Measurements from ENCODE around the gene CDK14. TPM values are rescaled to one million over a fixed set of nuclear protein-coding genes. Genes with fewer than 3 reads are reported as not detected.

Gene CDK14
- total RNA-seq, 4 donors from 2014 or later, result 1.1 to 12.7 (median 5.8) TPM

DNA sequence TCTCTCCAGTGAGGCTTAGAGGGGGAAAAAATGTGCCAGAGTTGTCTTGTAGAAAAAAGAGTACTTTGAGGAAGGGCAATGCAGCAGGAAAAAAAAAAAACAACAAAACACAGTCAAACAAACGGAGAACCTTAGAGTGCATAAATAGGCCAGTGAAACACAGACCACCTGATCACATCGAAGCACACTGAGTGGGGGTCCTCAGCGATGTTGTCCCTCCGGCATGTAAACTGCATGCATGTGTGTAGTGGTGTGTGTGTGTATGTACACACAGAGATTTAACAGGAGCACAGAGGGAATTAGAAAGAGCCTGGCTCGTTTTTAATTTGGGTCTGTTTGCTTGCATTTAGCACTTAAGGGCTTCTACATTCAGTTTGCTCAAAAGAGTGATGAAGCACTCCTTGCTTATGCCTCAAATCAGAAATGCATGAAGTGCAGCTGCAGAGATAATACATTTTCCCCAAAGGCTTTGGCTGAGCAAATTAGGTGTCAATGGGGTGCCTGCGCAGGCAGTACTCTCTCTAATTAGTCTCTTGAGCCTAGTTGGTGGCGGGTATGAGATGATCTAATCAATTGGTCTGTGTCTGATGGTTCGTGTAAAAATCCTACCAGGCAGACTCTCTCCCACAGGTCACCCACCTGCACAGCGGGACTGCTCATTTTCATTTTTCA is 605.5 kb downstream of the CDK14 start:
- no peak for TF ChIP-seq POLR2A (IDR thresholded peaks at IDR 0.05)
- TF ChIP-seq, protein P1, sequence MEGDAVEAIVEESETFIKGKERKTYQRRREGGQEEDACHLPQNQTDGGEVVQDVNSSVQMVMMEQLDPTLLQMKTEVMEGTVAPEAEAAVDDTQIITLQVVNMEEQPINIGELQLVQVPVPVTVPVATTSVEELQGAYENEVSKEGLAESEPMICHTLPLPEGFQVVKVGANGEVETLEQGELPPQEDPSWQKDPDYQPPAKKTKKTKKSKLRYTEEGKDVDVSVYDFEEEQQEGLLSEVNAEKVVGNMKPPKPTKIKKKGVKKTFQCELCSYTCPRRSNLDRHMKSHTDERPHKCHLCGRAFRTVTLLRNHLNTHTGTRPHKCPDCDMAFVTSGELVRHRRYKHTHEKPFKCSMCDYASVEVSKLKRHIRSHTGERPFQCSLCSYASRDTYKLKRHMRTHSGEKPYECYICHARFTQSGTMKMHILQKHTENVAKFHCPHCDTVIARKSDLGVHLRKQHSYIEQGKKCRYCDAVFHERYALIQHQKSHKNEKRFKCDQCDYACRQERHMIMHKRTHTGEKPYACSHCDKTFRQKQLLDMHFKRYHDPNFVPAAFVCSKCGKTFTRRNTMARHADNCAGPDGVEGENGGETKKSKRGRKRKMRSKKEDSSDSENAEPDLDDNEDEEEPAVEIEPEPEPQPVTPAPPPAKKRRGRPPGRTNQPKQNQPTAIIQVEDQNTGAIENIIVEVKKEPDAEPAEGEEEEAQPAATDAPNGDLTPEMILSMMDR (IDR thresholded peaks at IDR 0.05), result no peak
- 82 to 86% methylated on average over 9 of the region's 9 CpGs for WGBS, 2 donors
- intact Hi-C loops (cut with DNase I; ENCODE audit: low total_unique reads), result no loop called here
- H3K4me3 ChIP-seq (ENCODE audit: low read depth, poor library complexity, severe bottlenecking), result no peak overlapping the region
- DNase-seq (ENCODE audit: low spot score in 2 of 2), result no peak

DNA sequence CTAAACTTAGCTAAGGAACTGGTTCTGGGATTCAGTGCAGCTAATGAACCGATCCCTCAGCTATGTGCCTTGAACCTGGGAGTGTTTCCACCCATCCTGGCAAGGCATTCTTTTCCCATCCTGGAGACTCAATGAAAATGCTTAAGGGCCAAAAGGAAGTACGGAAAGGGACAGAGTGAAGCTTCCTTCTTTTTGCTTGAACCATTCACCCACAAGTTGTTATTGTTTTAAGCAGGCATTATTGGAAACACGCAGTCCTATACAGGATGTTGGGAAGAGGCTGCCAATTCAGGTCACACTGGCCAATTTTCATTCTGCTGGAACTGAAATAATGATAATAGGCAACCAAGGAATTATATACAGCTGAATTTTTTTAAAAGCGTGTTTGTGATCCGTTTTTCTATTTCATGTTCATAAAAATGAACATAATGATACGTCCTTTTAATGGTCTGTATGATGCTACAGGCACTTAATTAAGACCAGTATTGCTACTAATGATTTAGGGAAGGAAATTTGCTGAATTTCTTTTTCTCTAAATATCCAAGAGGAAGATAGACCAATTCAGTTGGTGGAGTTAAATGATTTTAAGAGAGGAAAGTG is 610.3 kb downstream of the CDK14 start:
- 74 to 75% methylated on average over 6 of the region's 6 CpGs for WGBS, 2 donors
- intact Hi-C loops (cut with DNase I; ENCODE audit: low total_unique reads), result no loop called here
- TF ChIP-seq, protein P1 (IDR thresholded peaks at IDR 0.05), result no peak
- TF ChIP-seq POLR2A (IDR thresholded peaks at IDR 0.05), result no peak
- no peak overlapping the region for H3K4me3 ChIP-seq (ENCODE audit: low read depth, poor library complexity, severe bottlenecking)
- no peak for DNase-seq (ENCODE audit: low spot score in 2 of 2)

DNA sequence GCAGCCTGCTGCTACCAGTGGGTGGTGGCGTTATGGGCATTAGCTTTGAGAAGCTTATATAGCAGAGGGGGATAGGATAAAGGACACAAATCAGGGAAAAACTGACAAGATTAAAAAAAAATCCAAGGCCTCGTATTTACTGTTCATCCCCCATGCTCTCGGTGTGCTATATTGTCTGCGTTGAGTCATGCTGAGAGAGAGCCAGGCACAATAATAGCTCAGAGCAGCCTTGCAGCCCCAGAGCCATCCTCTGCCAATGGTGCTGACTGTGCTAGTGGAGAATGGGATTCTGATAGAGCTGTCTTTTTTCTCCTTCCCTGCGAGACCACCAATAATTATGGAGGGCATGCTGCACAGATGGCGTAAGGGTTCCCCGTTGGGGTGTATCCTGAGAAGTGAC is 616.5 kb downstream of the CDK14 start:
- TF ChIP-seq, protein P1 (IDR thresholded peaks at IDR 0.05), result no peak
- TF ChIP-seq POLR2A (IDR thresholded peaks at IDR 0.05), result no peak
- 86 to 88% methylated on average over 7 of the region's 7 CpGs for WGBS, 2 donors
- DNase-seq (ENCODE audit: low spot score in 2 of 2), result no peak
- no peak overlapping the region for H3K4me3 ChIP-seq (ENCODE audit: low read depth, poor library complexity, severe bottlenecking)
- intact Hi-C loops (cut with DNase I; ENCODE audit: low total_unique reads), result no loop called here

- no peak for DNase-seq (ENCODE audit: low spot score in 2 of 2)
- intact Hi-C loops (cut with DNase I; ENCODE audit: low total_unique reads), result no loop called here
- no peak for TF ChIP-seq POLR2A (IDR thresholded peaks at IDR 0.05)
- TF ChIP-seq, protein P1 (IDR thresholded peaks at IDR 0.05), result no peak
- WGBS, 2 donors, result 65 to 73% methylated on average over 2 of the region's 2 CpGs
- H3K4me3 ChIP-seq (ENCODE audit: low read depth, poor library complexity, severe bottlenecking), result no peak overlapping the region
These were observed 630.3 kb downstream of the CDK14 start for GRCh38 chr7:91226411-91226810.

DNA sequence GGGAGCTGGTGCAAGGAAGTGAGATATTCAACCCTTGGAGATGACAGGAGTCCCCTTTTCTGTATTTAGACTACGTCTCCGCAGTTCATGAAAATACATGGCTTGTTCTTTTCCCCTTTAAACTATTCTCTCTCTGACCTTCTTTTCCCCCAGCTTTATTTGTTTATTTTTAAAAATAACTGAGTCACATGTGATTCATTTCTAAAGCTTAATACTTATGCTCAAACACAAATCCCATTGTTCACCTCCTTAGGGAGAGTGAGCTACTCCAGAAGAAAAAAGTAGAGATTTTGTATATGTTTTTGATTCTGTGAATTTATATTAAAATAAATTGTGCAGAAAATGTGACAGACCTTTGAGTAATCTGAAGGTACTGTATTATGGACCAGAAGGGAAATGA is 632.2 kb downstream of the CDK14 start:
- DNase-seq (ENCODE audit: low spot score in 2 of 2), result no peak
- TF ChIP-seq, protein P1 (IDR thresholded peaks at IDR 0.05), result no peak
- no peak for TF ChIP-seq POLR2A (IDR thresholded peaks at IDR 0.05)
- intact Hi-C loops (cut with DNase I; ENCODE audit: low total_unique reads), result no loop called here
- 83 to 89% methylated on average over 2 of the region's 2 CpGs for WGBS, 2 donors
- no peak overlapping the region for H3K4me3 ChIP-seq (ENCODE audit: low read depth, poor library complexity, severe bottlenecking)
